ENCODE measurements around the gene MACC1. TPM values are rescaled to one million over a fixed set of nuclear protein-coding genes. Genes with fewer than 3 reads are reported as not detected.
A peak's percentile ranks its signal among the peaks of the same experiment; 100 is the strongest.

The MACC1 gene
- total and polyA plus RNA-seq, 9 of the 15 experiments (the other 6 are each of a cell fraction or from before 2014, with no cell fraction given): 5.9 to 30.2 (median 10.4) TPM

GRCh38 chr7:20217193-20217948 lies at the start of gene MACC1 (continued):
- peak; percentile 95 to 96 for TF ChIP-seq SIX5 (IDR thresholded peaks at IDR 0.05; ENCODE audit: borderline replicate concordance in 1 of 2, insufficient read depth in 1 of 2, low read depth in 1 of 2, low read length in 2 of 2)
- no peak for TF ChIP-seq NEUROD1 (IDR thresholded peaks at IDR 0.05; ENCODE audit: borderline replicate concordance, low read depth, low read length, partially characterized antibody)
- TF ChIP-seq RB1 (IDR thresholded peaks at IDR 0.05; ENCODE audit: low read depth): no peak
- no peak for TF ChIP-seq NR3C1 (CRISPR knock-in tag; IDR thresholded peaks at IDR 0.05)
- no peak for TF ChIP-seq ZBTB9 (CRISPR knock-in tag; IDR thresholded peaks at IDR 0.05)
- no peak for TF ChIP-seq NFIC (IDR thresholded peaks at IDR 0.05)
- no peak for TF ChIP-seq FOS (IDR thresholded peaks at IDR 0.05; ENCODE audit: extremely low read depth, insufficient read length)
- TF ChIP-seq ZNF589 (CRISPR knock-in tag; IDR thresholded peaks at IDR 0.05; ENCODE audit: low read depth): no peak
- TF ChIP-seq CHCHD3 (CRISPR knock-in tag; IDR thresholded peaks at IDR 0.05): no peak
- TF ChIP-seq NFE2 (IDR thresholded peaks at IDR 0.05; ENCODE audit: low read depth): no peak
- no peak for TF ChIP-seq SAP30 (IDR thresholded peaks at IDR 0.05; ENCODE audit: borderline replicate concordance, insufficient read depth, low read depth, low read length, poor library complexity, severe bottlenecking)
- TF ChIP-seq RAD51 (IDR thresholded peaks at IDR 0.05; ENCODE audit: borderline replicate concordance, low read depth): no peak
- TF ChIP-seq HDAC8 (tag; IDR thresholded peaks at IDR 0.05): no peak
- no peak for TF ChIP-seq ZNF561 (CRISPR knock-in tag; conservative IDR thresholded peaks at IDR 0.05)
- TF ChIP-seq NR1H2 (CRISPR knock-in tag; IDR thresholded peaks at IDR 0.05): no peak
- TF ChIP-seq TCF7L2 (IDR thresholded peaks at IDR 0.05; ENCODE audit: low read depth, low read length): no peak
- TF ChIP-seq GABPB1 (CRISPR knock-in tag; IDR thresholded peaks at IDR 0.05): no peak
- 0 out of 6 replicates have a peak, but pooled peaks of 1 of the 3 experiments have one; percentile 27 for TF ChIP-seq ZBTB11 (CRISPR knock-in tag; IDR thresholded peaks at IDR 0.05)
- TF ChIP-seq ZNF197 (CRISPR knock-in tag; IDR thresholded peaks at IDR 0.05; ENCODE audit: low read depth): peak; percentile 88; the same call in 1 of the 2 replicates
- TF ChIP-seq DMBX1 (CRISPR knock-in tag; IDR thresholded peaks at IDR 0.05; ENCODE audit: borderline replicate concordance): peak; percentile 69; the same call in 1 of the 2 replicates
- TF ChIP-seq PPARD (CRISPR knock-in tag; IDR thresholded peaks at IDR 0.05): no peak
- TF ChIP-seq NR2F6 (CRISPR knock-in tag; IDR thresholded peaks at IDR 0.05): no peak
- no peak for TF ChIP-seq E2F3 (CRISPR knock-in tag; IDR thresholded peaks at IDR 0.05)
